Measurements from ENCODE around the gene H6PD. TPM values are rescaled to one million over a fixed set of nuclear protein-coding genes. Genes with fewer than 3 reads are reported as not detected.

H6PD gene
- total and polyA plus RNA-seq, 8 donors, result 33.0 to 63.0 (median 52.4) TPM

GRCh38 chr1:9280015-9280860 is 45.7 kb downstream of the H6PD start:
- intact Hi-C loops (cut with DNase I), result loop anchor here in 1 of 2 donors (10.0 kb wide), 1 partner anchor 205 kb away; no protein-coding TSS in a partner anchor
- ATAC-seq (peak; percentile 65), DNase-seq (peak in 3 of 4 donors; percentile 33 to 84 (median 72))
- peaks cover 15 to 55% of the 10 kb centered on the region in 2 donors for H3K4me1 ChIP-seq
- no peak overlapping the region for H3K27ac ChIP-seq
- H3K4me3 ChIP-seq, result no peak overlapping the region
- peaks cover 0 to 7% of the 10 kb centered on the region in 2 donors for H3K27me3 ChIP-seq
- H3K36me3 ChIP-seq, result no peaks in the 10 kb centered on the region
- no peaks in the 10 kb centered on the region for H3K9me3 ChIP-seq
- TF ChIP-seq CTCF (IDR thresholded peaks at IDR 0.05), result no peak

- DNase-seq (no peak), ATAC-seq (no peak)
- Histone ChIP-seq H3K4me3 (no peak overlapping the region), H3K4me1 (peaks cover 5 to 45% of the 10 kb centered on the region in 2 donors), H3K27ac (no peak overlapping the region), H3K36me3 (no peaks in the 10 kb centered on the region), H3K9me3 (no peaks in the 10 kb centered on the region), H3K27me3 (peaks cover 0 to 7% of the 10 kb centered on the region in 2 donors)
- TF ChIP-seq CTCF (IDR thresholded peaks at IDR 0.05), result no peak
- intact Hi-C loops (cut with DNase I), result loop anchor here in 1 of 2 donors (10.0 kb wide), 1 partner anchor 204 kb away; no protein-coding TSS in a partner anchor
Observed at GRCh38 chr1:9281071-9281827, 46.7 kb downstream of the H6PD start.

GRCh38 chr1:9281908-9282695 is 47.5 kb downstream of the H6PD start:
- no peak for ATAC-seq

GRCh38 chr1:9282696-9282955 is 48.1 kb downstream of the H6PD start:
- H3K27me3 ChIP-seq, result peaks cover 0 to 7% of the 10 kb centered on the region in 2 donors
- peaks cover 0 to 1% of the 10 kb centered on the region in 2 donors for H3K9me3 ChIP-seq
- no peak for ATAC-seq
- intact Hi-C loops (cut with DNase I), result loop anchor here in 1 of 2 donors (10.0 kb wide), 1 partner anchor 202 kb away; no protein-coding TSS in a partner anchor
- TF ChIP-seq CTCF (IDR thresholded peaks at IDR 0.05), result no peak
- H3K27ac ChIP-seq, result no peak overlapping the region
- no peak for DNase-seq
- H3K4me3 ChIP-seq, result no peak overlapping the region
- peaks cover 5 to 40% of the 10 kb centered on the region in 2 donors for H3K4me1 ChIP-seq
- H3K36me3 ChIP-seq, result no peaks in the 10 kb centered on the region

More at GRCh38 chr1:9281908-9282695, 47.5 kb downstream of the H6PD start:
- no peak for DNase-seq
- Histone ChIP-seq H3K27ac (no peak overlapping the region), H3K27me3 (peaks cover 0 to 7% of the 10 kb centered on the region in 2 donors), H3K4me3 (no peak overlapping the region), H3K36me3 (no peaks in the 10 kb centered on the region), H3K4me1 (peaks cover 5 to 40% of the 10 kb centered on the region in 2 donors), H3K9me3 (no peaks in the 10 kb centered on the region)
- intact Hi-C loops (cut with DNase I), result loop anchor here in 1 of 2 donors (10.0 kb wide), 1 partner anchor 203 kb away; no protein-coding TSS in a partner anchor
- TF ChIP-seq CTCF (IDR thresholded peaks at IDR 0.05), result no peak

Data from left lung (tissue), 10 donors.